Measurements from ENCODE around the gene PMP22.
"Not testable (repeated sequence)": the region's sequence is repeated elsewhere in the genome, so short reads cannot be mapped to it uniquely, and the experiment has no call there.

Gene PMP22

GRCh38 chr17:15255713-15256454 lies 9.2 kb downstream of the PMP22 start:
- no peak for DNase-seq (ENCODE audit: low read depth in 2 of 2)

- no peak for DNase-seq (ENCODE audit: low read depth in 2 of 2)
These were observed 14.8 kb downstream of the PMP22 start for GRCh38 chr17:15250135-15250860.

GRCh38 chr17:15249487-15249886 lies 15.6 kb downstream of the PMP22 start:
- no peak for DNase-seq (ENCODE audit: low read depth in 2 of 2)

GRCh38 chr17:15247891-15248529 lies 17.1 kb downstream of the PMP22 start:
- DNase-seq (ENCODE audit: low read depth in 2 of 2) = no peak

GRCh38 chr17:15245054-15245453 lies 20.1 kb downstream of the PMP22 start:
- no peak for DNase-seq (ENCODE audit: low read depth in 2 of 2)

- DNase-seq (ENCODE audit: low read depth in 2 of 2) = no peak
These were observed 24.5 kb downstream of the PMP22 start for GRCh38 chr17:15240644-15241043.

GRCh38 chr17:15239491-15239890 lies 25.6 kb downstream of the PMP22 start:
- DNase-seq (ENCODE audit: low read depth in 2 of 2) = no peak

GRCh38 chr17:15238676-15239422 lies 26.3 kb downstream of the PMP22 start:
- no peak for DNase-seq (ENCODE audit: low read depth in 2 of 2)

- DNase-seq (ENCODE audit: low read depth in 2 of 2) = no peak
These were observed 27.1 kb downstream of the PMP22 start for GRCh38 chr17:15238057-15238456.

GRCh38 chr17:15237106-15237425 lies 28.1 kb downstream of the PMP22 start:
- DNase-seq (ENCODE audit: low read depth in 2 of 2) = no peak

GRCh38 chr17:15236281-15237105 lies 28.6 kb downstream of the PMP22 start:
- no peak for DNase-seq (ENCODE audit: low read depth in 2 of 2)

- no peak for DNase-seq (ENCODE audit: low read depth in 2 of 2)
These were observed 31.2 kb downstream of the PMP22 start for GRCh38 chr17:15233971-15234370.

- DNase-seq (ENCODE audit: low read depth in 2 of 2) = no peak
These were observed 31.9 kb downstream of the PMP22 start for GRCh38 chr17:15233022-15233805.

- DNase-seq (ENCODE audit: low read depth in 2 of 2) = no peak
These were observed 32.6 kb downstream of the PMP22 start for GRCh38 chr17:15232517-15232915.

- no peak for DNase-seq (ENCODE audit: low read depth in 2 of 2)
These were observed 33.1 kb downstream of the PMP22 start for GRCh38 chr17:15231851-15232516.

- DNase-seq (ENCODE audit: low read depth in 2 of 2) = no peak
These were observed 34.3 kb downstream of the PMP22 start for GRCh38 chr17:15230866-15231265.

- not testable (repeated sequence) for DNase-seq (ENCODE audit: low read depth in 2 of 2)
These were observed 43.3 kb downstream of the PMP22 start for GRCh38 chr17:15221827-15222226.

- DNase-seq (ENCODE audit: low read depth in 2 of 2) = no peak
These were observed 44.3 kb downstream of the PMP22 start for GRCh38 chr17:15220785-15221184.

- DNase-seq (ENCODE audit: low read depth in 2 of 2) = no peak
These were observed 48.6 kb downstream of the PMP22 start for GRCh38 chr17:15216481-15216880.

All from stimulated activated CD8-positive, alpha-beta memory T cell treated with anti-CD3 and anti-CD28 coated beads, Interleukin-2, amount 100 ng/mL, for 1 hour (primary cell).